ENCODE data around the gene MEX3A. TPM values are rescaled to one million over a fixed set of nuclear protein-coding genes. Genes with fewer than 3 reads are reported as not detected.
"Not testable (repeated sequence)": the region's sequence is repeated elsewhere in the genome, so short reads cannot be mapped to it uniquely, and the experiment has no call there.

MEX3A gene
- total RNA-seq, 1 donor = 3.2 TPM

DNA sequence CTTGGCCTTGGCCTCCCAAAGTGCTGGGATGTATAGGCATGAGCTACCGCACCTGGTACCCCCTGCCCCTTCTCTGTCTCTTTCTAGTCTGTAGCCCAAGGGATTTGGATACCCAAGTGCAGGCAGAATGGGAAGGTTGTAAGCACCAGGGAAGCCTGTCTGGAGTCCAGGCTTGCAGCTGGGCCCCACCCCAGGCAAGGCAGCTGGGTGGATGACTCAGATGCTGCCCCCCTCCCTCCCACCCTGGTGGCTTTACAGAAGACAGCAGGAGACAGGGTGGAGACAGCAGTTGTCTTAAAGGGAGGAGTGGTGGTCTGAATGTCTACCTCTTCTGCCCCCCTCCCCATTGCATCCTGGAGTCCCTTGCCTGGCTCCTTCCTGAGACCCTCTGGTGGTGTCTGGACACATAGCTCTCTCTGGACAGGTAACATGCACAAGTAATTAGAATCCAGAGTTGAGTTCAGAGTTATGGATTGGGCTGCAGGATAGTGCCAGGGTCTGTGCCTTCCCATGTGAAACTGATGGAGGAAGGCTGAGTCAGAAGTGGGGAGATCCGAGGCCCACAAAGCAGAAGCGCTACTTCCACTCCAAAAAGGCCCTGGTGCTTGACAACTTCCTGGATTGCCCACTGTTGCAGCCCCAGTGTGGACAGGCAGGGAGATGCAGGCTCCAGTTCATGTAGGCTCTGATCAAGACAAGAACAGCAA, 37.4 kb upstream of the MEX3A start:
- DNase-seq (ENCODE audit: low read depth in 2 of 3, low spot score in 2 of 3) = peak in 2 of 3 donors; percentile 69 to 70

DNA sequence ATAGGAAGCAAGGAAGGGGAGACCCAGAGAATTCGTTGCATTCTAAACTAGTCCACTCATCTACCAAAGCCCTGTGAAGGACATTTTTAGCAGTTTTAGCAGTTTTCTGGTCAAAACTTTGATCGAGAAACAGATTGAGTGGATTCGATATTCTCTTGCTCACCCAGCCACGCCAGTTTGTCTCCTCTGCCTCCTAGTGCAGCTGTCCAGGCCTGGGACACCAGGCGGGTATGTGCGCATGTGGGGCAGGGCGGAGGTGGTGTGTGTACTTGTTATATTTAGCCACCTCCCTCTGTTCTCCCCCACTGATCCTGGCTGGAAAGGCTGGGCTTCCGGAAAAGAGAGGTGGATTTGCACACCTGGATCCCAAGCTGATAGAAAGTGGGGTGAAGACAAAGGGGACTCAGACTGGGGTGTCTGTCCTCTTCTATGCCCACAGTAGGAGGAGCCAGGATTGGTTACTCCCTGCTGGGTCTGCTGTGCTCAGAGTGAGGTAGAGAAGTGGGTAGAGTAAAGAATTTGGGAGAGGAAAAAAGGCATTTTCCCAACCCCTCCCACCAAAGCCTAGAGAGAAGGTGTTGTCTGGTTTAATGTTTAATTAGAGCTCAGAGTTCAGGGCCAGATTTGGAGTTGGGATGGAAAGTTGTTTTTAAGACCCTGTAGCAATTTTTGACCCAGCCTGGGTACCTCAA, 36.1 kb upstream of the MEX3A start:
- no peak for DNase-seq (ENCODE audit: low read depth in 2 of 3, low spot score in 2 of 3)

DNA sequence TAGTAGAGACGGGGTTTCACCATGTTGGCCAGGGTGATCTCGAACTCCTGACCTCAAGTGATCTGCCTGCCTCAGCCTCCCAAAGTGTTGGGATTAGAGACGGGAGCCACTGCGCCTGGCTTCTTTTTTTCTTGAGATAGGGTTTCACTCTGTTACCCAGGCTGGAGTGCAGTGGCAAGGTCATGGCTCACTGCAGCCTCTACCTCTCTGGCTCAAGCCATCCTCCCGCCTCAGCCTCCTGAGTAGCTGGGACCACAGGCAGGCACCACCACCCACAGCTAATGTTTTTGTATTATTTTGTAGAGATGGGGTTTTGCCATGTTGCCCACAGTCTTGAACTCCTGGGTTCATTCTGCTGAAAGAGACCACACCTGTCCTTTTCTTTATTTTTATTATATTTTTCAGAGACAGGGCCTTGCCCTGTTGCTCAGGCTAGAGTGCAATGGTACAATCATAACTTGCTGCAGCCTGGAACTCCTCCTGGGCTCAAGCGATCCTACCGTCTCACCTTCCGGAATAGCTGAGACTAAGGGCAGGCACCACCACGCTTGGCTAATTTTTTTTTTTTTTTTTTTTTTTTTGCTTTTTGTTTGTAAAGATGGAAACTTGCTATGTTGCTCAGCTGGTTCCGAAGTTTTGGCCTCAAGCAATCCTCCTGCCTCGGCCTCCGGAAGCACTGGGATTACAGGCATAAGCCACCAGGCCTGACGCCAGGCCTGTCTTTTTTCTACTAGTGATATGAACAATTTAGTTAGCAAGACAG, 35.3 kb upstream of the MEX3A start:
- DNase-seq (ENCODE audit: low read depth in 2 of 3, low spot score in 2 of 3) = no peak

DNA sequence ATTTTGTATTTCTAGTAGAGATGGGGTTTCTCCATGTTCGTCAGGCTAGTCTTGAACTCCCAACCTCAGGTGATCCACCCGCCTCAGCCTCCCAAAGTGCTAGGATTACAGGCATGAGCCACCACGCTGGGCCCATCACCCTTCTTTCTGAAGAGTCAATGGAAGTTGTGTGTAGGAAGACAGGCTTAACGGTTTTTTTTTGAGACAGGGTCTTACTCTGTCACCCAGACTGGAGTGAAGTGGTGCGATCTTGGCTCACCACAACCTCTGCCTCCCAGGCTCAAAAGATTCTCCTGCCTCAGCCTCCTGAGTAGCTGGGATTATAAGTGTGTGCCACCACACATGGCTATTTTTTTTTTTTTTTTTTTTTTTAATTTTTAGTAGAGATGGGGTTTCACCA, 34.5 kb upstream of the MEX3A start:
- DNase-seq (ENCODE audit: low read depth in 2 of 3, low spot score in 2 of 3) = not testable (repeated sequence)

DNA sequence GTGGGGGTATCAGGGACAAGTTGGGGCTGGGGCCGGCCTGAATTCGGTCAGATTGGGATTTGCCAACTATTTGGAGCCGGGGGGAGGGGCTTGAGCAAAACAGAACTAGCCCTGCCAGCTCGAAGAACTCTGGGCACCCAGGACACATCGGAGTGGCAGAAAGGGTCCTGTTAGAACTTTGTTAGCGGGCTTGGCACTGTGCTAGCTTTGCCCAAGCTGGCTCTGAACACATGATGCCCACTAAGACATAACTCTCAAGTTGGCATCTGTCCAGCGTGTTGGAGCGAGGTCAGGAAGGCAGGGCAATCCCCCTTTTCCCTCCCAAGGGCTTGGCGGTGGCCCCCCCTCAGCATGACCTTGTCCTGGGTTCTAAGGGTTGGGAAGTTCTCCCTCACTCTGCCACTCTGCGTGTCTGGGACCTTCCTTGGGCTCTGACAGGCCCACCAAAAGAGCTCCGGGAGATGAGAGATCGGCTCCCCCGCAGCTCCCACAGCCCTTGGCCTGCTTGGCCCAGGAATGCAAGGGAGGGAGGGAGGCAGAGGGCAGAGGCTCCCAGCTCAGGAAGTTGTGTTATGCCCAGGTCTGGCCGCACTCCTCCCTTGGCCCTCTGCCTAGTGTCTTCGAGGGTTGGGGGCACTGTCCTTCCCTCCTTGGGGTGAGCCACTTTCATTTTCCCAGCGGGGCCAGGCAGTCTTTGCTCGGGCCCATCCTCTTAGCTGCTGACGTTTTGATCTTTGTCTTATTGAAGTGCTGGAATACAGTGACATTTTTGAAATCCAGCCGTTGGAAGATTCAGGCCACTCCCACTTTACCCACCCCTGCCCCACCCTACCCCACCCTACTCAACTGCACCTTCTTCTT, 33.5 kb upstream of the MEX3A start:
- no peak for DNase-seq (ENCODE audit: low read depth in 2 of 3, low spot score in 2 of 3)

DNA sequence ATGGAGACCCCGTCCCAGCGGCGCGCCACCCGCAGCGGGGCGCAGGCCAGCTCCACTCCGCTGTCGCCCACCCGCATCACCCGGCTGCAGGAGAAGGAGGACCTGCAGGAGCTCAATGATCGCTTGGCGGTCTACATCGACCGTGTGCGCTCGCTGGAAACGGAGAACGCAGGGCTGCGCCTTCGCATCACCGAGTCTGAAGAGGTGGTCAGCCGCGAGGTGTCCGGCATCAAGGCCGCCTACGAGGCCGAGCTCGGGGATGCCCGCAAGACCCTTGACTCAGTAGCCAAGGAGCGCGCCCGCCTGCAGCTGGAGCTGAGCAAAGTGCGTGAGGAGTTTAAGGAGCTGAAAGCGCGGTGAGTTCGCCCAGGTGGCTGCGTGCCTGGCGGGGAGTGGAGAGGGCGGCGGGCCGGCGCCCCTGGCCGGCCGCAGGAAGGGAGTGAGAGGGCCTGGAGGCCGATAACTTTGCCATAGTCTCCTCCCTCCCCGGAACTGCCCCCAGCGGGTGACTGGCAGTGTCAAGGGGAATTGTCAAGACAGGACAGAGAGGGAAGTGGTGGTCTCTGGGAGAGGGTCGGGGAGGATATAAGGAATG, 32.8 kb upstream of the MEX3A start:
- no peak for DNase-seq (ENCODE audit: low read depth in 2 of 3, low spot score in 2 of 3)

DNA sequence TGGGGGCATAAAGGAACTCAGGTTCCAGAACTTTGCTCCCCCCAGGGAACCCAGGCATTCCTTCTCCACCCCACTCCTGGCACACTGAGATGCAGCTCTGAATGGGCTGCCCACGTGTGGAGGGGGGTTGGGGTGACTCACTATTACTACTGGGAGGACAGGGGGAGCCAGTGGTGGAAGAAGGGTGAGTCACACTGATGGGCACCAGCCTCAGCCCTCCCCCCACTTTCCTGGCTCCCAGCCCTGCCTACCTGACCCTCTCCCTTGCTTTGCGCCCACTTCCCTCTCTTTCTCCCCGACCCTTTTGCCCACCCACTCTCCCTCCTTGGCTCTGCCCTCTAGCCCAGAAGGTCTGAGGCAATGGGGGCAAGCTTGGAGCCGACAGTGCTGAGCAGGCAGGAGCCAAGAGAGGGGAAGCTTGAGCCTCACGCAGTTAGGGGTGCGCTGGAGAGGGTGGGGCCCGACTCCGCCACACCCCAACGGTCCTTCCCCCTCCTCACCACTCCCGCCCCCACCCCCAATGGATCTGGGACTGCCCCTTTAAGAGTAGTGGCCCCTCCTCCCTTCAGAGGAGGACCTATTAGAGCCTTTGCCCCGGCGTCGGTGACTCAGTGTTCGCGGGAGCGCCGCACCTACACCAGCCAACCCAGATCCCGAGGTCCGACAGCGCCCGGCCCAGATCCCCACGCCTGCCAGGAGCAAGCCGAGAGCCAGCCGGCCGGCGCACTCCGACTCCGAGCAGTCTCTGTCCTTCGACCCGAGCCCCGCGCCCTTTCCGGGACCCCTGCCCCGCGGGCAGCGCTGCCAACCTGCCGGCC, 32.0 kb upstream of the MEX3A start, which contains the start of gene LMNA:
LMNA (plus strand) TSS at position 611 of the 818 bp plus-strand sequence. CDS start 208 bp downstream, outside the sequence.
- peak; percentile 64 to 94 (median 94) for DNase-seq (ENCODE audit: low read depth in 2 of 3, low spot score in 2 of 3)

DNA sequence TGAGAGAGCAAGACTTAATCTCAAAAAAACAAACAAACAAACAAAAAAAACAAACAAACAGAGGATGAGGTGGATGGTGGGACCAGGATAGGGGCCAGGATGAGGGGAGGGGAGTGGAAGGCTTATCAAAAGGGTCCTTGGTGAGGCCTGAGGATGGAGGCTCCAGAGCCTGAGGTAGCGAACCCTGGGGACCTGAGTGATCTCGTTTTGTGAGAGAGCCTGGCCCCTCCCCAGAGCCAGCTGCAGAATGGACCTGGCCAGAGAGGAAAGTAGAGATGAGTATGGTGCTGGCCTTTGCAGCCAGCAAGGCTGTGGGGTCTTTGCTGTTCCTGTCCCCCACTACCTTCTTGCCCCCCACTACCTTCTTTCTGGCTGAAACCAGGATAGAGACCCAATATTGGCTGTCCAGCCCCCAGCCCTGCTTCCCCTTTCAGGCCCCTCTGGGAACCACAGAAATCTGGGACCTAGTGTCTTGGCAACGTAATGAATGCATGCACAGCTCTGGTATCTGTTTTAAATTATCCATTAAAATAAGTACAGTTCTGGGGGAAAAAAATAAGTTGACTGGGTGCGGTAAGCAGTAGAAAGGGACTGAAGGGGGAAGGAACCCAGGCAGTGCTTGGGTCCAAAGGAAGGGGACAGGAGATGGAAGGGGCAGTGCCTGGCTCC, 31.2 kb upstream of the MEX3A start:
- DNase-seq (ENCODE audit: low read depth in 2 of 3, low spot score in 2 of 3) = no peak

DNA sequence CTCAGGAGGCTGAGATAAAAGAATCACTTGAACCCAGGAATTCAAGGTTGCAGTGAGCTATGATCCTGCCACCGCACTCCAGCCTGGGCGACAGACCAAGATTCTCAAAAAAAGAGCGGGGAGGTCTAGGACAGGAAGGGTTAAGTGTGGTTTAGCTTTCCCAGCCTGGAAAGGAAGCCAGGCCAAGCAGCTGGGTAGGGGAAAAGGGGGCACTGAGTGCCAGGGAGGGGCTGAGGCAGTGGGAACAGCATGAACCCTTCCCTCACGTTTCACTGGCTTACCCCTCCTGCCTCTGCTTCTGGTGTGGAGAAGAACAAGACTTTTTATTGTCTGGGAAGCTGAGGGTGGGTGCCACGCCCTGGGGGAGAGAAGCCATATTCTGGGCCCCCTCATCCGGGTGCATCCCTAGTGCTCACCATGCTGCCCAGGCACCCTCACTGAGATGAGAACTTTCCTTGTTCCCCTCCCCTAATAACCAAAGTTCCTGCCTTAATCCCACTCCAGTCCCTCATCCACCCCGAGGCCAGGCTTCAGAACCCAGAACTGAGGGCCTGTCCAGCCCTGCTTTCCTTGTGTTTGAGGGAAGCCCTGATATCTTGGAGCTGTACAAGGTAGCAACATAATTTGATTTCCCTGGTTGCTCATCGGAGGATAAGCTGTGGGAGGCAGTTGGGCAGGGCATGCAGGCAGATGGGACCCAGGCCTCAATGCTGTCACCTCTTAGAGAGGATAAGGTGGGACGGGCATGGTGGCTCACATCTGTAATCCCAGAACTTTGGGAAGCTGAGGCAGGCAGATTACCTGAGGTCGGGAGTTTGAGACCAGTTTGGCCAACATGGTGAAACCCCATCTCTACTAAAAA, 30.2 kb upstream of the MEX3A start:
- no peak for DNase-seq (ENCODE audit: low read depth in 2 of 3, low spot score in 2 of 3)

DNA sequence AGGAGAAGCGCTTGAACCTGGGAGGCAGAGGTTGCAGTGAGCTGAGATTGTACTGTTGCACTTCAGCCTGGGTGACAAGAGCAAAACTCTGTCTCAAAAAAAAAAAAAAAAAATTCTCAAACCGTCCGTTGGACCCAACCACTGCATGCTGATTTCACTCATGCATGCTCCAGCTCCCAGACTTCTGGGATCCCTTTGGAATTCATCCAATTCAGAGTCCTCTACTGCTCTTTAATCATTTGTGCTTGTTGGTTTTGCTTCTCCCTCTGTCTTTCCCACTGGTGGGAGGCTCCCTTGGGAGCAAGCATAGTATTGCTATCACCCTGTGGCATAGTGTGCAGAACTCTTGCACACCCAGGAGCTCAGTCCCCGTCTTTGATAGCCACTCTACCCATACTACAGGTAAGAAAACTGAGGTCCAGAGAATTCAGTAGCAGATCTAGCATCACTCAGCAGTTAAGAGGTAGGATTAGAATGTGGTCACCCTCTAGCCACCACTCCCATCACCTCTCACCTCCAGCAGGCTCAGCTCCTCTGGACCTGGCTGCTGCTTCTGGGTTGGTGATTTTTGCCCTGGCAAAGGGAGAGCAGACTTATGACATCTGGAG, 29.2 kb upstream of the MEX3A start:
- no peak for DNase-seq (ENCODE audit: low read depth in 2 of 3, low spot score in 2 of 3)

DNA sequence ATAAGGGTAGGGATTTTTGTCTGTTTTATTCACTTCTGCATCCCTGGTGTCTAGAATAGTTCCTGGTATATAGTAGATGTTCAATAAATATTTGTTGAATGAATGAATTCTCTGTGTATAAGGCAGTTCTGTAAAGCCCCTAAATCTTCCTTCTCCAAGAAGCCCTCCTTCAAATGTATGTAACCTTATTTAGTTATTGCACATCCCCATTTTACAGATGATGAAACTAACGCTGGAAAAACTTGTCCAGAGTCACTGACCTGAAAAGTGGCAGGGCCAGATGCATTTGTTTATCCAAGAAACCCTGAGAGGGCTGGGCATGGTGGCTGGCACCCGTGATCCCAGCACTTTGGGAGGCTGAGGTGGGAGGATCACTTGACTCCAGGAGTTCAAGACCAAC, 28.0 kb upstream of the MEX3A start:
- no peak for DNase-seq (ENCODE audit: low read depth in 2 of 3, low spot score in 2 of 3)

DNA sequence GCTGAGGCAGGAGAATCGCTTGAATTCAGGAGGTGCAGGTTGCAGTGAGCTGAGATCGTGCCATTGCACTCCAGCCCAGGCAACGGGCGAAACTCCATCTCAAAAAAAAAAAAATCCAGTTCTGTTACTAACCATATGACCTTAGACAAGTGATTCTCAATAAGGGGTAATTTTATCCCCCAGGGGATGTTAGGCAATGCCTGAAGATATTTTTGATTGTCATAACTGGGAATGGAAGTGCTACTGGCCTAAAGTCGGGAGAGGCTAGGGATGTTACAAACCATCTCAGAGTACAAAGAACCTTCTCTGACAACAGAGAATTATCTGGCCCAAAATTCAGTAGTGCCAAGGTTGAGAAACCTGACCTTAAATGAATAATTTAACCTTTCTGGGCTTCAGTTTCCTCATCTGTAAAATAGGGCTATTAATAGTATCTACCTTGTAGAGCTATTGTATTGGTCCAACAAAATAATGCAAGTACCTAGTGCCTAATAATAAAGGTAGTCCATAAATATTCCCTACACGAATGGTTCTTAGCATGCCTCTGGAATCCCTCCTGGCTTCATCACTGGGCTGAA, 26.5 kb upstream of the MEX3A start:
- no peak for DNase-seq (ENCODE audit: low read depth in 2 of 3, low spot score in 2 of 3)

DNA sequence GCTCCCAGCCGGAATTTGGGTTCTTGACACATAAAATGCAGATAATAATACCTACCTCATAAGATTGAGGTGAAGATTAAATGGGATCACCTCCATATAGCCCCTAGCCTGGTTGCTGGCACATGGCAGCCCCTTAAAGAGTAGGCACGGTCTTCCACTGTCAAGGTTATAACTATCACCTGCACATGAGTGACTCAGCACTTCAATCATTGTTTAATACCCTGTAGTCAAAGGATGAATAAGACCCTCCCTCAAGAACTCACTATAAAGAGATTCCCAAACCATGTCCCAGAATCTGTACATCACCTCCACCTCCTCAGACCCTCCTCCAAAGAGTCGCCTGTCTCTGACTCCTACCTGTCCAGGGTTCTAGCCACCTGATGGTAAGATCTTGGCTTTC, 25.8 kb upstream of the MEX3A start:
- DNase-seq (ENCODE audit: low read depth in 2 of 3, low spot score in 2 of 3) = no peak

DNA sequence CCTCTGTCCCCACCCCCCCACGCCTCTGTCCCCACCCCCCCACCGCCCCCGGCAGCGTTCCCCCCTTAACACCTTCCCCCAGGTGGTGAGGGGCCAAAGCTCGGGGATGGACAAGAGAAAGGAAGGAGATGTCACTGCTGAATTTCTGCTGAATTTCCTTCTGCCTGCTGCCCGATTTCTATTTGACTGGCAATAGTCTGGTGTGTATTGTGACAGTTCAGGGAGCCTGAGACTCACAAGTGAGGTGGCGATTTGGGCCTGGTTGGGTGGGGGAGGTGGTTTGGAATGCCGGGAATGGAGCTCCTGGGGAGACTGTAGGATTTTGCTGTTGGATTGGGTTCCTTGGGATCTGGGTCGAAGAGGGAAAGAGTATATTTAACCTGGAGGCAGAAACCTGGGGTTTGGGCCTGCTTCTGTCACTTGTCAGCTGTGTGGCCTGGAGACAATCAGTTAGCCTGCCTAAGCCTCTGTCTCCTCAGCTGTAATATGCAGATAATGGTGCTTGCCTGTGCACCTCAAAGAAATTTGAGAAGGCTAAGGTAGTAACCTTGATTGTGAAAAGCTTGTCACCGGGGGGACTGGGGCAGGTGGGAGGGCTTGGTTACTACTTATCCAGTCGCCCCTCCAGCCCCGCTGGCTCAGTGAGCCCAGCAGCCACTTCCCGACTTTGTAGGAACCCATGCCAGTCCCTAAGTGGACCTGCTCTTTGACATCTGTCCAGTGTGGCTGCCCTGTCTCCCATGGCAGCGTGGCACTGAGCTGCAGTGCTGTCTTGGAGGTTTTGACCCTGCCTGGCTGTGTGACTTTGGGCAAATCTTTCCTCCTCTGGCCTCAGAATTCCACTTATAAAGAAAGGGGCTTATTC, 24.6 kb upstream of the MEX3A start:
- no peak for DNase-seq (ENCODE audit: low read depth in 2 of 3, low spot score in 2 of 3)

DNA sequence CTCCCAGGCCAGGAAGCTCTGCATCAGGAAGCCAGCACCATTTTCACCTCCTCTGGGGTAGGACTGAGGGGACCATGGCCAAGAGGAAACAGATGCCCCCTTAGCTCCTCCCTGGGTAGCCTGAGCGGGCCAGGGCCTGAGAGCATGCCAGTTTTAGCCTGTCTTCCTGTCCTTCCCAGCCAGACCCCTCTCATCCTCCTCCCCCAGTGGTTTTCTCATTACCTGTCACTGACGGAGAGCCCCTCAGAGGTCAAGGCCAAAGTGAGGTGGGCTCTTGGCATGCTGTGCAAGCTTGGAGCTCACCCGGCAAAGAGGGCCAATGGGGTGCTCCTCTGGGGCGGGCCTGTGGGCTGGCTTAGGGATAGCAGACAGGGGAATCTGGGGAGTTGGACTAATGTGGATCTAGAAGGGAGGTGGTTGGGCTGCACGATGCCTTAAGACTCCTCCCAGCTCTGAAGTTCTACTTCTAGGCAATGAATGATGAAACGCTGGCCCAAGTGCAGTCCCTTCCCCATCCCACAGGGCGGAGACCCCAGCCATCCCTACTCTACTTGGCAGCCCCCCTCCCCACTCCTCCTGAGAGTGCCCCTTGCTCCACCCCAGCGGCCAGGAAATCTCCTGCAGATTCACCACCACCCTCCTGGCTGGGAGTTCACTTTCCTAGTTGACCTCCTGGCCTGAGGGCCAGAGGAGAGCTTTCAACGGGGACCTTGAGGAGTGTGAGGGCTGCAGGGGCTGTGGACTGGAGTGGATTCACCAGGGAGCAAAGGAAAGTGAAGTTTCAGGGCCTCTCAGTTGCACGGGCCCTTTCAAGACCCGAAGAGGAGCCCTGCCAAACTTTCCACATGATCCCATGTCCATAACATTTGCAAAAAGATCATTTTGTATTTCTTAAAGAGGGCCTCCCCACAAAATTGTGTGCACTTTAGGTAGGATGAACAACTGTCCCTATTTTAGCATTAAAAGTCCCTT, 22.9 kb upstream of the MEX3A start:
- peak in 1 of 3 donors; percentile 55 for DNase-seq (ENCODE audit: low read depth in 2 of 3, low spot score in 2 of 3)

All from hematopoietic multipotent progenitor cell (in vitro differentiated cells).